Spleen (tissue), 11 donors: ENCODE results near the gene MAPKAP1. TPM values are rescaled to one million over a fixed set of nuclear protein-coding genes. Genes with fewer than 3 reads are reported as not detected.
A peak's percentile ranks its signal among the peaks of the same experiment; 100 is the strongest.

ENCODE experiments used
- DNase-seq: peaks from one replicate; pipeline ENCODE4 v3.0.0-alpha.2; 2020
- H3K27ac ChIP-seq, 8 donors: fragments of 200-600 bp; sonication (generic) in 7 of 8; 1 replicate in 4 of 8; 2 replicates in 4 of 8; pipeline versions ENCODE4 v1.5.0 to v1.8.0; 2016 to 2021; ENCODE audit warnings: inconsistent platforms in 4 of 8, mild to moderate bottlenecking in 4 of 8, moderate library complexity in 1 of 8
- H3K27me3 ChIP-seq, 7 donors: fragments of 200-600 bp; sonication (generic) in 6 of 7; replicated peaks in 1 of 7; 1 replicate in 4 of 7; 2 replicates in 3 of 7; pipeline versions ENCODE4 v1.5.0 to v1.8.0; 2016 to 2021; ENCODE audit warnings: inconsistent platforms in 3 of 7, mild to moderate bottlenecking in 1 of 7
- H3K36me3 ChIP-seq, 6 donors: fragments of 200-600 bp; sonication (generic) in 5 of 6; 1 replicate in 4 of 6; 2 replicates in 2 of 6; pipeline versions ENCODE4 v1.5.0 to v1.8.0; 2016 to 2021; ENCODE audit warnings: inconsistent platforms in 2 of 6
- H3K4me1 ChIP-seq, 6 donors: fragments of 200-600 bp; sonication (generic) in 5 of 6; 1 replicate in 3 of 6; 2 replicates in 3 of 6; pipeline versions ENCODE4 v1.5.0 to v1.8.0; 2016 to 2021; ENCODE audit warnings: inconsistent platforms in 3 of 6
- H3K4me3 ChIP-seq, 8 donors: fragments of 200-600 bp; sonication (generic) in 7 of 8; 1 replicate in 4 of 8; 2 replicates in 4 of 8; pipeline versions ENCODE4 v1.5.0 to v1.8.0; 2016 to 2021; ENCODE audit warnings: inconsistent platforms in 4 of 8, mild to moderate bottlenecking in 4 of 8, moderate library complexity in 2 of 8
- H3K9me3 ChIP-seq, 8 donors: fragments of 200-600 bp; sonication (generic) in 7 of 8; 1 replicate in 4 of 8; 2 replicates in 4 of 8; pipeline versions ENCODE4 v1.5.0 to v1.8.0; 2016 to 2021; ENCODE audit warnings: inconsistent platforms in 4 of 8
- POLR2A ChIP-seq, 3 donors: fragments of 450-650 bp; IDR thresholded peaks; one replicate each; pipeline ENCODE4 v1.5.1; 2017; ENCODE audit warnings: antibody characterized with exemption in 3 of 3, mild to moderate bottlenecking in 1 of 3
- POLR2AphosphoS5 ChIP-seq, 3 donors: sonication (generic); formaldehyde crosslinking; IDR thresholded peaks; one replicate each; pipeline ENCODE4 v1.5.1; 2017; ENCODE audit warnings: antibody characterized with exemption in 3 of 3
- WGBS, 5 donors: extraction: QIAGEN DNeasy Blood & Tissue Kit in 3 of 5; methylation state at CpG; one replicate each; pipeline versions ENCODE4 v1.1.5 to v1.1.7; 2013 to 2018; 5-methylcytosine and 5-hydroxymethylcytosine counted together
- intact Hi-C: fragments of 100-400 bp; cut with DNase I; formaldehyde crosslinking; loops from one replicate; pipeline ENCODE4 v1.15.0; 2023; ENCODE audit warnings: low total_unique reads
- polyA plus RNA-seq, 3 donors: library from polyadenylated mRNA; stranded (reverse); fragments of 200-250 nt; gene quantifications; one replicate each; pipeline ENCODE4 v1.2.1, GENCODE V29; 2013
- total RNA-seq, 7 donors: library from RNA; depleted of rRNA in 3 of 7; stranded (reverse); fragments of >200 nt in 3 of 7; fragmentation: NEBNext Ultra II Directional in 4 of 7; extraction: Animal tissue kit (Norgen Biotek cat#: 25700) in 4 of 7; gene quantifications; one replicate each; pipeline versions ENCODE4 v1.1.0 to v1.2.1, GENCODE V29; 2016 to 2021
- TF ChIP-seq, protein P1 (sequence below), 11 experiments: fragments of 200-600 bp in 7 of 11; fragments of 450-650 bp in 4 of 11; sonication (generic) in 4 of 11; IDR thresholded peaks in 8 of 11; conservative IDR thresholded peaks in 3 of 11; 1 replicate in 7 of 11; 2 replicates in 4 of 11; pipeline versions ENCODE4 v1.4.0 to v1.8.0; 2016 to 2021; ENCODE audit warnings: antibody characterized with exemption in 11 of 11, inconsistent platforms in 4 of 11, mild to moderate bottlenecking in 1 of 11
- donor health status: healthy with polysubstance abuse.
- donor health status: DM: no; HTN: no; CAD: no; lungs with moderate emphysema.
- donor health status: DM: no; HTN: no; CAD: no.
- donor health status: Bipolar disorder and iron deficiency.
- donor health status: healthy.
- donor health status: DM: no; HTN: no; CAD: no.
- donor health status: DM: yes; HTN: yes; CAD: no.

The MAPKAP1 gene
- total and polyA plus RNA-seq, 10 donors = 37.2 to 77.2 (median 60.4) TPM

DNA sequence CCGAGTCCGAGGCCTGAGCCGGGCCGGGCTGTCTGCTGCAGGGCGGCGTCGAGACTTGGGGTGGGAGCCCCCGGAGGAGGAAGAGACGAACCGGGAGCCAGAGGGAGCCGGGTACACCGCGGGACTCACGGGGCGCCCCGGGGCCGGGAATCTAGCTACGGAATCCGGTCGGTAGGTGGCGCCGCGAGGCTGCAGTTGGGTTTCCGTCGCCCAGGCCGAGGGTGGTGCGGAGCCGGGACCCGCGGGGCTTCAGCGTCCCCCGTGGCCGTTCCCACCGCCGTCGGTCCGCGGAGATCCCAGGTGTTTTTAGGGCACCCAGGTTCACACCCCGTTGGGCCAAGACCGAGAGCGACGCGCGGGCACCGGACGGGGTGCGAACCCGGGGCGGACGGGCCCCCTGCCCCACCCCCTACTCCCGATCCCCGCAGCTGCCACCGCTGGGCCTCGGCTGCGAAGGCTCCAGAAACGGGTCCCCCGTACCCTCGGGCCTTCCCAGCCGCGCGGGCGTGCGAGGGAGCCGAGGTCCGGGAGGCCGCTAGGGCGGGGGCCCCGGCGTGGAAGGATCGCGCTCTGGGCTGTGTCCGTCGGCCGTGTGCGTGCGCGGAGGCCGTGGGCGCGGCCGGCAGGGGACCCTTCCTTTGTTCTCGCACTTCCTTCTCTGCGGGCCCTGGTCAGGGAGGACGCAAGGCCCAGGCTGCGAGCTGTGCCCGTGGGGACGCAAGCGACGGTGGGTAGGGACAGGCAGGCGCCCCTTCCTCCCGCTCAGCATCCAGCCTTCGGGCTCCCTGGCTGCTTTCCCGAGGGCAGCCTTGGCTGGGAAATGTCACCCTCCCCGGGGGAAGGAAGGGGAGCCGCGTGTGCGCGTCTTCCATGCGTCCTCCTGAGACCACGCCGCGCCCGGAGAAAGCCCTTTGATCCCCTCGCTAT is 298.8 kb downstream of the MAPKAP1 start:
- H3K27ac ChIP-seq = peak overlapping the region in 7 of 8 donors; percentile 12 to 72 (median 62)
- peaks cover 8 to 22% (median 17%) of the 10 kb centered on the region in 6 donors for H3K4me1 ChIP-seq
- H3K9me3 ChIP-seq = no peaks in the 10 kb centered on the region
- H3K27me3 ChIP-seq = peaks cover 0 to 42% (median 11%) of the 10 kb centered on the region in 7 donors
- no peak for TF ChIP-seq POLR2A (IDR thresholded peaks at IDR 0.05)
- peak in 1 of 3 donors; percentile 57 for TF ChIP-seq POLR2AphosphoS5 (IDR thresholded peaks at IDR 0.05)
- TF ChIP-seq, protein P1, sequence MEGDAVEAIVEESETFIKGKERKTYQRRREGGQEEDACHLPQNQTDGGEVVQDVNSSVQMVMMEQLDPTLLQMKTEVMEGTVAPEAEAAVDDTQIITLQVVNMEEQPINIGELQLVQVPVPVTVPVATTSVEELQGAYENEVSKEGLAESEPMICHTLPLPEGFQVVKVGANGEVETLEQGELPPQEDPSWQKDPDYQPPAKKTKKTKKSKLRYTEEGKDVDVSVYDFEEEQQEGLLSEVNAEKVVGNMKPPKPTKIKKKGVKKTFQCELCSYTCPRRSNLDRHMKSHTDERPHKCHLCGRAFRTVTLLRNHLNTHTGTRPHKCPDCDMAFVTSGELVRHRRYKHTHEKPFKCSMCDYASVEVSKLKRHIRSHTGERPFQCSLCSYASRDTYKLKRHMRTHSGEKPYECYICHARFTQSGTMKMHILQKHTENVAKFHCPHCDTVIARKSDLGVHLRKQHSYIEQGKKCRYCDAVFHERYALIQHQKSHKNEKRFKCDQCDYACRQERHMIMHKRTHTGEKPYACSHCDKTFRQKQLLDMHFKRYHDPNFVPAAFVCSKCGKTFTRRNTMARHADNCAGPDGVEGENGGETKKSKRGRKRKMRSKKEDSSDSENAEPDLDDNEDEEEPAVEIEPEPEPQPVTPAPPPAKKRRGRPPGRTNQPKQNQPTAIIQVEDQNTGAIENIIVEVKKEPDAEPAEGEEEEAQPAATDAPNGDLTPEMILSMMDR (IDR thresholded peaks at IDR 0.05 in 8 of 11, conservative IDR thresholded peaks at IDR 0.05 in 3 of 11) = peak in 10 of 11 experiments; percentile 55 to 96 (median 83)
- DNase-seq = peak; percentile 94
- H3K4me3 ChIP-seq = peak overlapping the region; percentile 51 to 84 (median 58)
- WGBS, 5 donors = 4 to 17% (median 5%) methylated on average over 34 to 104 of the region's 104 CpGs
- no peaks in the 10 kb centered on the region for H3K36me3 ChIP-seq
- intact Hi-C loops = loop anchor here (5.0 to 10.0 kb wide), 2 partner anchors 819 to 1007 kb away; no protein-coding TSS in a partner anchor

DNA sequence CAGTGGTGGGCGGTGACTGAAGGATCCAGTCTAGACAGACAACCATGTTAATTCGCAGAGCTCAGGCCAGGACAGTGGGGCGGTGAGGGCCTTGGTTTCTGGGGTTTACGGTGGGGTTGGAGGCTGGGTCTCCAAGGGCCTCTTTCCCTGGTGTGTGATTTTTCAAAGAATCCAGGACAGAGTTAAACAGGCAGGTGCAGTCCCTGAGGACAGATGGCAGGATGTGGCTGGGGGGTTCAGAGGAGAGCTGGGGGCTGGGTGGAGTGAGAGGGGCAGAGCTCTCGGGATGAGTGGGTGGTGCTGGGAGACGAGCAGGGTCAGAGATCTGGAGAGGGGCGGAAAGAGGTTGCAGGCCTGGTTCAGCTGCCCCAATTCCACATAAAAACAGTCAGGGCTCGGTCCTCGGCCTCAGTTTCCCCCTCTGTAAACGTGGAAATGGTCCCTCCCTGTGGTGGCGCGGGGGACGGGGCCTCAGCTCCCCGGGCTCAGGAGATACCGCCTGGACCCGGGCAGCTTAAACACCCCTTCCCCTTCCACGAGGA is 299.5 kb downstream of the MAPKAP1 start:
- intact Hi-C loops = loop anchor here (5.0 to 10.0 kb wide), 2 partner anchors 820 to 1007 kb away; no protein-coding TSS in a partner anchor
- Histone ChIP-seq H3K27ac (peak overlapping the region in 5 of 8 donors; percentile 12 to 69 (median 62)), H3K36me3 (no peaks in the 10 kb centered on the region), H3K4me3 (peak overlapping the region; percentile 51 to 84 (median 58)), H3K27me3 (peaks cover 0 to 42% (median 11%) of the 10 kb centered on the region in 7 donors), H3K9me3 (no peaks in the 10 kb centered on the region), H3K4me1 (peaks cover 8 to 22% (median 17%) of the 10 kb centered on the region in 6 donors)
- 35 to 50% (median 38%) methylated on average over 12 to 17 of the region's 17 CpGs for WGBS, 5 donors
- no peak for DNase-seq
- TF ChIP-seq, protein P1 (IDR thresholded peaks at IDR 0.05 in 8 of 11, conservative IDR thresholded peaks at IDR 0.05 in 3 of 11) = no peak
- TF ChIP-seq POLR2AphosphoS5 (IDR thresholded peaks at IDR 0.05) (no peak), POLR2A (IDR thresholded peaks at IDR 0.05) (no peak)

DNA sequence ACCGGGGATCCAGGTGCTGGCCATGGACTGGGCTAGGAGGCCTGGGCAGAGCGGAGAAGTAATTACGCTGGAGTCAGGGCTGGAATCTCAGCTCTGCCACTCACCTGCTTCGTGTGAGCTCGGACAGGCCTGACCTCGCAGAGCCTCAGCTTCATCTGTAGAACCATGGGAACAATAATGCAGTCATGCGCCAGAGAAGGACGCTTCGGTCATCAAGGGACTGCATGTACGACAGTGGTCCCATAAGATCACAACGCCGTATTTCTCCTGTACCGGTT is 300.3 kb downstream of the MAPKAP1 start:
- no peaks in the 10 kb centered on the region for H3K9me3 ChIP-seq
- H3K4me1 ChIP-seq = peaks cover 8 to 22% (median 17%) of the 10 kb centered on the region in 6 donors
- intact Hi-C loops = loop anchor here (5.0 to 10.0 kb wide), 2 partner anchors 821 to 1008 kb away; no protein-coding TSS in a partner anchor
- no peak for DNase-seq
- no peak overlapping the region for H3K27ac ChIP-seq
- TF ChIP-seq POLR2AphosphoS5 (IDR thresholded peaks at IDR 0.05) (no peak), POLR2A (IDR thresholded peaks at IDR 0.05) (no peak)
- TF ChIP-seq, protein P1 (IDR thresholded peaks at IDR 0.05 in 8 of 11, conservative IDR thresholded peaks at IDR 0.05 in 3 of 11) = no peak
- WGBS, 5 donors = 93 to 96% (median 95%) methylated on average over 11 to 13 of the region's 13 CpGs
- no peak overlapping the region for H3K4me3 ChIP-seq
- H3K27me3 ChIP-seq = peaks cover 0 to 42% (median 11%) of the 10 kb centered on the region in 7 donors
- H3K36me3 ChIP-seq = no peaks in the 10 kb centered on the region
